Measurements from ENCODE around the gene ITPKB. TPM values are rescaled to one million over a fixed set of nuclear protein-coding genes. Genes with fewer than 3 reads are reported as not detected.
"Not testable (repeated sequence)": the region's sequence is repeated elsewhere in the genome, so short reads cannot be mapped to it uniquely, and the experiment has no call there.

The ITPKB gene
- total RNA-seq, 6 experiments from 2014 or later: 1.7 to 3.0 (median 2.2) TPM

- DNase-seq: no peak
- peaks cover 8% of the 10 kb centered on the region for H3K4me1 Mint-ChIP-seq (ENCODE audit: low read depth)
- no peak overlapping the region for H3K27ac Mint-ChIP-seq
- peaks cover 7% of the 10 kb centered on the region for H3K27me3 Mint-ChIP-seq (ENCODE audit: insufficient read depth)
- no peaks in the 10 kb centered on the region for H3K36me3 Mint-ChIP-seq (ENCODE audit: low read depth)
- TF ChIP-seq, protein P1, sequence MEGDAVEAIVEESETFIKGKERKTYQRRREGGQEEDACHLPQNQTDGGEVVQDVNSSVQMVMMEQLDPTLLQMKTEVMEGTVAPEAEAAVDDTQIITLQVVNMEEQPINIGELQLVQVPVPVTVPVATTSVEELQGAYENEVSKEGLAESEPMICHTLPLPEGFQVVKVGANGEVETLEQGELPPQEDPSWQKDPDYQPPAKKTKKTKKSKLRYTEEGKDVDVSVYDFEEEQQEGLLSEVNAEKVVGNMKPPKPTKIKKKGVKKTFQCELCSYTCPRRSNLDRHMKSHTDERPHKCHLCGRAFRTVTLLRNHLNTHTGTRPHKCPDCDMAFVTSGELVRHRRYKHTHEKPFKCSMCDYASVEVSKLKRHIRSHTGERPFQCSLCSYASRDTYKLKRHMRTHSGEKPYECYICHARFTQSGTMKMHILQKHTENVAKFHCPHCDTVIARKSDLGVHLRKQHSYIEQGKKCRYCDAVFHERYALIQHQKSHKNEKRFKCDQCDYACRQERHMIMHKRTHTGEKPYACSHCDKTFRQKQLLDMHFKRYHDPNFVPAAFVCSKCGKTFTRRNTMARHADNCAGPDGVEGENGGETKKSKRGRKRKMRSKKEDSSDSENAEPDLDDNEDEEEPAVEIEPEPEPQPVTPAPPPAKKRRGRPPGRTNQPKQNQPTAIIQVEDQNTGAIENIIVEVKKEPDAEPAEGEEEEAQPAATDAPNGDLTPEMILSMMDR (IDR thresholded peaks at IDR 0.05): no peak
- no peak overlapping the region for H3K4me3 Mint-ChIP-seq
- no peaks in the 10 kb centered on the region for H3K9me3 Mint-ChIP-seq
Measured at GRCh38 chr1:226728448-226728847, 10.6 kb downstream of the ITPKB start.

- Mint-ChIP-seq H3K27ac (no peak overlapping the region), H3K4me3 (no peak overlapping the region), H3K27me3 (ENCODE audit: insufficient read depth) (peaks cover 2% of the 10 kb centered on the region), H3K4me1 (ENCODE audit: low read depth) (peaks cover 12% of the 10 kb centered on the region), H3K36me3 (ENCODE audit: low read depth) (no peaks in the 10 kb centered on the region), H3K9me3 (no peaks in the 10 kb centered on the region)
- DNase-seq: no peak
- TF ChIP-seq, protein P1 (IDR thresholded peaks at IDR 0.05): no peak
Measured at GRCh38 chr1:226725897-226726267, 13.2 kb downstream of the ITPKB start.

- DNase-seq: peak; percentile 41
- Mint-ChIP-seq H3K27ac (no peak overlapping the region), H3K4me3 (no peak overlapping the region), H3K9me3 (no peaks in the 10 kb centered on the region), H3K4me1 (ENCODE audit: low read depth) (peaks cover 12% of the 10 kb centered on the region), H3K27me3 (ENCODE audit: insufficient read depth) (peaks cover 4% of the 10 kb centered on the region; the same call in 1 of the 2 replicates), H3K36me3 (ENCODE audit: low read depth) (no peaks in the 10 kb centered on the region)
- TF ChIP-seq, protein P1 (IDR thresholded peaks at IDR 0.05): no peak
Measured at GRCh38 chr1:226723657-226724532, 15.2 kb downstream of the ITPKB start.

DNA sequence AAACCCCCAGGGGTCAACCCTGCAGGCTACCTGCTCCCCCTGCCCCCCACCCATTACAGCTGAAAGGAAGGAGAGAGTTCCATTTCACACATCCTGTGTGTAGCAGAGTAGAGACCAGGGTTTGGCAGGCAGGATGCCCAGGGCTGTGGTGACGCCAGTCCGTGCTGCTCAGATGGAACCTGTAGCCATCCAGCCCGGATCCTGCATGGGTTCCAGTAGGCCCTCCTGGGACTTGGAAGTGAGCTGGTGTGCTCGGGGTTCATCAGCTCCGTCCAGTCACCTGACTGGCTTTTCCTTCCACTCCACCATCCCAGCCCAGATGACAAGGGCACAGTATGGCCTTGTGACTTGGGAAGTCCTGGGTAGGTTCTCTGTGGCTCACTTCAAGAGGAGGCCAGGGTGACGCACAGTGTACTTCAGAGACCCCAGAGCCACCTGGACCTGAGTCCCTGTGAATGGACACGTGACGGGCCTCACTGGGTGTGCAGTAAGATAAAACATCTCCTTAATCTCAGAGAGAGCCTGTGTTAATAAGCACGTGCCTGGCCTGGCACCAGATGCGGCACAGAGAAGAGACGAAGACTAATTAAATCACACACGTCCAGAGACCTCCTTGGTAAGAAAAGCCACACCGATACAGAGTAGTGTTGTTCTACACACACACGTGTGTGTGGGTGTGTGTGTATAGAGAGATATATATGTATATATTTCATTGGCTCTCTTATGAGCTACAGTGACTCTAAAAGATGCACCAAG, 16.0 kb downstream of the ITPKB start:
- H3K27me3 Mint-ChIP-seq (ENCODE audit: insufficient read depth): peaks cover 4% of the 10 kb centered on the region; the same call in 1 of the 2 replicates
- H3K27ac Mint-ChIP-seq: no peak overlapping the region
- DNase-seq: no peak
- no peaks in the 10 kb centered on the region for H3K9me3 Mint-ChIP-seq
- H3K36me3 Mint-ChIP-seq (ENCODE audit: low read depth): no peaks in the 10 kb centered on the region
- no peak overlapping the region for H3K4me3 Mint-ChIP-seq
- H3K4me1 Mint-ChIP-seq (ENCODE audit: low read depth): peaks cover 12% of the 10 kb centered on the region
- TF ChIP-seq, protein P1 (IDR thresholded peaks at IDR 0.05): no peak

DNA sequence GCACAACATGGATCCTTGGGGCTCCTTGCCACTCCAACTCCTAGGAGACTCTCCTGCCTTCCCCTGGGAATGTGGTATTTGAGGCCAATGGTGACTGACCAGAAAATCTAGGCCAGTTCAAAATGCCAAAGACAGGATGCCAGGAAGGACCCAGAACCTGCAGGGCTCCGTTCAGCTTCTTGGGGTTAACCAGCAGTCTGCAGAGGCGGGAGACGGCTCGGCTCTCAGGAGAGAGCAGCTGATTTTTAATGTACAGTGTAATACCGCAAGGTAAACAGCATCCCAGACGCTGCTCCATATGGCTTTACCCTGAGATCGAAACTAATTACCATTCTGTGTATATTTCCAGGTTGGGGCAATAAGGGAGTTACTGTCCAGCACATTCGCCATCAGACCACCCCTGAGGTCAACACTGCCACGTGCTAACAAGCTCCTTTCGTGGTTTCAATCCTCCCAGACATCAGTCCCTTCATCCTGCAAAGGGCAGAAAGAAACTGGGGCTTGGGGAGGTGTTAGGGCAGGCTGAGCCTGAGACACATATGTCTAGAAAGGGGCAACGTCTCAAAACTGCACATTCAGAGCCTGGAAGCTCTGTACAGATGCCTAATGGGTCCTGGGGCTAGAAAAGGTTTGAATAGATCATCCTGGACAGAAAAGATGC, 16.7 kb downstream of the ITPKB start:
- Mint-ChIP-seq H3K36me3 (ENCODE audit: low read depth) (no peaks in the 10 kb centered on the region), H3K27me3 (ENCODE audit: insufficient read depth) (peaks cover 4% of the 10 kb centered on the region; the same call in 1 of the 2 replicates), H3K27ac (no peak overlapping the region), H3K9me3 (no peaks in the 10 kb centered on the region), H3K4me1 (ENCODE audit: low read depth) (peaks cover 13% of the 10 kb centered on the region), H3K4me3 (no peak overlapping the region)
- DNase-seq: no peak
- TF ChIP-seq, protein P1 (IDR thresholded peaks at IDR 0.05): no peak

DNA sequence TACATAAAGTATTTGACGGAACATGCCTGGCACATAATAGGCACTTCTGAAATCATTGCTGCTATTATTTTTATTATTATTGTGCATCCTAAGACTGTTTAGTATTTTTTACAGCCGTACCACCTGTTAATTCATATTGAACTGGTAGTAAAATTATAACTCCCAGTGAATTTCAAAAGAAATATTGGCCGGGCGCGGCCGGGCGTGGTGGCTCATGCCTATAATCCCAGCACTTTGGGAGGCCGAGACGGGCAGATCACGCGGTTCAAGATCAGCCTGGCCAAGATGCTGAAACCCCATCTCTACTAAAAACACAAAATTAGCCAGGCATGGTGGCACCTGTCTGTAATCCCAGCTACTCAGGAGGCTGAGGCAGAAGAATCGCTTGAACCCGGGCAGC, 18.5 kb downstream of the ITPKB start:
- peaks cover 17% of the 10 kb centered on the region for H3K4me1 Mint-ChIP-seq (ENCODE audit: low read depth)
- H3K9me3 Mint-ChIP-seq; H3K27me3 Mint-ChIP-seq (ENCODE audit: insufficient read depth); H3K4me3 Mint-ChIP-seq; H3K36me3 Mint-ChIP-seq (ENCODE audit: low read depth); H3K27ac Mint-ChIP-seq; DNase-seq: not testable (repeated sequence)
